GM18870 (cell line): Measurements from ENCODE around the gene MYT1.
"Not testable (repeated sequence)": the region's sequence is repeated elsewhere in the genome, so short reads cannot be mapped to it uniquely, and the experiment has no call there.

Source experiments
- ATAC-seq: cut with Tn5 transposase; IDR thresholded peaks from one replicate; pipeline ENCODE4 v1.9.1; 2021; ENCODE audit warnings: moderate library complexity; ENCODE audit not compliant: unreplicated experiment

The MYT1 gene

GRCh38 chr20:64166721-64167615 is 2.7 kb downstream of the MYT1 start:
- ATAC-seq = no peak

- ATAC-seq = no peak
These were observed 3.4 kb downstream of the MYT1 start for GRCh38 chr20:64167676-64168075.

- no peak for ATAC-seq
These were observed 4.3 kb downstream of the MYT1 start for GRCh38 chr20:64168381-64169090.

GRCh38 chr20:64169091-64169560 is 4.9 kb downstream of the MYT1 start:
- ATAC-seq = no peak

GRCh38 chr20:64171211-64171610 is 7.0 kb downstream of the MYT1 start:
- ATAC-seq = no peak

GRCh38 chr20:64173116-64173515 is 8.9 kb downstream of the MYT1 start:
- ATAC-seq = no peak

GRCh38 chr20:64176551-64176950 is 12.3 kb downstream of the MYT1 start:
- no peak for ATAC-seq

GRCh38 chr20:64176971-64177370 is 12.7 kb downstream of the MYT1 start:
- ATAC-seq = no peak

GRCh38 chr20:64177384-64177783 is 13.1 kb downstream of the MYT1 start:
- ATAC-seq = no peak

- no peak for ATAC-seq
These were observed 13.5 kb downstream of the MYT1 start for GRCh38 chr20:64177787-64178186.

GRCh38 chr20:64178925-64179324 is 14.7 kb downstream of the MYT1 start:
- not testable (repeated sequence) for ATAC-seq

GRCh38 chr20:64179805-64180204 is 15.6 kb downstream of the MYT1 start:
- no peak for ATAC-seq

- no peak for ATAC-seq
These were observed 16.4 kb downstream of the MYT1 start for GRCh38 chr20:64180673-64181072.

GRCh38 chr20:64181391-64181790 is 17.1 kb downstream of the MYT1 start:
- no peak for ATAC-seq

GRCh38 chr20:64182146-64182865 is 18.1 kb downstream of the MYT1 start:
- no peak for ATAC-seq

- no peak for ATAC-seq
These were observed 19.1 kb downstream of the MYT1 start for GRCh38 chr20:64183313-64183712.

GRCh38 chr20:64184795-64185194 is 20.5 kb downstream of the MYT1 start:
- no peak for ATAC-seq

- no peak for ATAC-seq
These were observed 21.1 kb downstream of the MYT1 start for GRCh38 chr20:64185276-64185900.

GRCh38 chr20:64186071-64186598 is 21.9 kb downstream of the MYT1 start:
- no peak for ATAC-seq

GRCh38 chr20:64187213-64187612 is 23.0 kb downstream of the MYT1 start:
- not testable (repeated sequence) for ATAC-seq

- ATAC-seq = no peak
These were observed 23.8 kb downstream of the MYT1 start for GRCh38 chr20:64188091-64188490.
